ENCODE results near the gene NPAP1. TPM values are rescaled to one million over a fixed set of nuclear protein-coding genes. Genes with fewer than 3 reads are reported as not detected.
"Not testable (repeated sequence)": the region's sequence is repeated elsewhere in the genome, so short reads cannot be mapped to it uniquely, and the experiment has no call there.

NPAP1 gene
- total RNA-seq, 2 experiments from 2014 or later: not detected

DNA sequence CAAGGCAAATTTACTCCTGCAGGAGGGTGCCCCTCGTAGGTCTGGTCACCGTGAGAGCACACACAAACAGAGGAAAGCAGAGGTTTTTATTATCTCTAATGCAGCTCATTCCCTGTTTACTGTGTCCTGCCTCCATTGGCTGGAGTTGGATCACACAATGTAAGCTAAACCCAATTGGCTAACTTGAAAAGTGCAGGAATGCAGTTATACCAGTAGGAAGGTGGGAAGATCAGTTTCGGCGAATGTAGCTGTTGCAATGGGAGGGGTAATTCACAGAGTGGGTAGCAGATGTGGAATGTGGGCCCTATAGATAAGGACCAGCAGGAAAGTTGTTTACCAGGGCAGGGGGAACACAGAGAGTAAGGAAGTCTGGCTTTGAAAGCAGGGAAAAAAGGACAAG is 42.5 kb upstream of the NPAP1 start:
- POLR2A ChIA-PET: no interaction called here
- intact Hi-C loops (cut with DNase I, micrococcal nuclease): no loop called here
- DNase-seq: no peak
- CTCF ChIA-PET: no interaction called here
- H3K9me3 ChIP-seq (ENCODE audit: control insufficient read depth in 1 of 2, insufficient read depth in 1 of 2, low read length in 2 of 2): peaks cover 3 to 10% of the 10 kb centered on the region in 2 experiments
- Mint-ChIP-seq H3K9me3 (peaks cover 14% of the 10 kb centered on the region), H3K36me3 (ENCODE audit: low read depth) (no peaks in the 10 kb centered on the region), H3K4me3 (no peak overlapping the region), H3K27ac (no peak overlapping the region), H3K4me1 (ENCODE audit: low read depth) (no peaks in the 10 kb centered on the region), H3K27me3 (no peaks in the 10 kb centered on the region)
- H3K4me1 ChIP-seq (ENCODE audit: insufficient read depth, low read length): no peaks in the 10 kb centered on the region
- TF ChIP-seq, protein P1, sequence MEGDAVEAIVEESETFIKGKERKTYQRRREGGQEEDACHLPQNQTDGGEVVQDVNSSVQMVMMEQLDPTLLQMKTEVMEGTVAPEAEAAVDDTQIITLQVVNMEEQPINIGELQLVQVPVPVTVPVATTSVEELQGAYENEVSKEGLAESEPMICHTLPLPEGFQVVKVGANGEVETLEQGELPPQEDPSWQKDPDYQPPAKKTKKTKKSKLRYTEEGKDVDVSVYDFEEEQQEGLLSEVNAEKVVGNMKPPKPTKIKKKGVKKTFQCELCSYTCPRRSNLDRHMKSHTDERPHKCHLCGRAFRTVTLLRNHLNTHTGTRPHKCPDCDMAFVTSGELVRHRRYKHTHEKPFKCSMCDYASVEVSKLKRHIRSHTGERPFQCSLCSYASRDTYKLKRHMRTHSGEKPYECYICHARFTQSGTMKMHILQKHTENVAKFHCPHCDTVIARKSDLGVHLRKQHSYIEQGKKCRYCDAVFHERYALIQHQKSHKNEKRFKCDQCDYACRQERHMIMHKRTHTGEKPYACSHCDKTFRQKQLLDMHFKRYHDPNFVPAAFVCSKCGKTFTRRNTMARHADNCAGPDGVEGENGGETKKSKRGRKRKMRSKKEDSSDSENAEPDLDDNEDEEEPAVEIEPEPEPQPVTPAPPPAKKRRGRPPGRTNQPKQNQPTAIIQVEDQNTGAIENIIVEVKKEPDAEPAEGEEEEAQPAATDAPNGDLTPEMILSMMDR (IDR thresholded peaks at IDR 0.05): no peak
- ATAC-seq (ENCODE audit: poor library complexity): no peak
- H3K4me3 ChIP-seq (ENCODE audit: low read length): no peak overlapping the region
- no peaks in the 10 kb centered on the region for H3K27me3 ChIP-seq (ENCODE audit: control insufficient read depth in 1 of 2, insufficient read depth in 2 of 2, low read length in 2 of 2)
- H3K36me3 ChIP-seq (ENCODE audit: insufficient read depth, low read length): no peaks in the 10 kb centered on the region
- no peak overlapping the region for H3K27ac ChIP-seq (ENCODE audit: low read depth in 1 of 2, low read length in 2 of 2)

DNA sequence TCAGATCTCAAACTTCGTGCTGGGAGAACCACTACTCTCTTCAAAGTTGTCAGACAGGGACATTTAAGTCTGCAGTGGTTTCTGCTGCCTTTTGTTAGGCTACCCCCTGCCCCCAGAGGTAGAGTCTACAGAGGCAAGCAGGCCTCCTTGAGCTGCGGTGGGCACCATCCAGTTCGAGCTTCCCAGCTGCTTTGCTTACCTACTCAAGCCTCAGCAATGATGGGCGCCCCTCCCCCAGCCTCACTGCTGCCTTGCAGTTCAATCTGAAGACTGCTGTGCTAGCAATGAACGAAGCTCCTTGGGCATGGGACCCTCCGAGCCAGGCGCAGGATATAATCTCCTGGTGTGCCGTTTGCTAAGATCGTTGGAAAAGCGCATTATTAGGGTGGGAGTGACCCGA is 36.2 kb upstream of the NPAP1 start:
- POLR2A ChIA-PET; H3K27ac ChIP-seq (ENCODE audit: low read depth in 1 of 2, low read length in 2 of 2); H3K27ac Mint-ChIP-seq; intact Hi-C loops (cut with DNase I, micrococcal nuclease); ATAC-seq (ENCODE audit: poor library complexity); DNase-seq; H3K4me1 ChIP-seq (ENCODE audit: insufficient read depth, low read length); H3K4me1 Mint-ChIP-seq (ENCODE audit: low read depth); H3K36me3 ChIP-seq (ENCODE audit: insufficient read depth, low read length); CTCF ChIA-PET; H3K27me3 Mint-ChIP-seq; H3K4me3 ChIP-seq (ENCODE audit: low read length); H3K4me3 Mint-ChIP-seq; H3K27me3 ChIP-seq (ENCODE audit: control insufficient read depth in 1 of 2, insufficient read depth in 2 of 2, low read length in 2 of 2); H3K36me3 Mint-ChIP-seq (ENCODE audit: low read depth): not testable (repeated sequence)
- H3K9me3 Mint-ChIP-seq: peaks cover 26% of the 10 kb centered on the region
- H3K9me3 ChIP-seq (ENCODE audit: control insufficient read depth in 1 of 2, insufficient read depth in 1 of 2, low read length in 2 of 2): peaks cover 4 to 16% of the 10 kb centered on the region in 2 experiments

DNA sequence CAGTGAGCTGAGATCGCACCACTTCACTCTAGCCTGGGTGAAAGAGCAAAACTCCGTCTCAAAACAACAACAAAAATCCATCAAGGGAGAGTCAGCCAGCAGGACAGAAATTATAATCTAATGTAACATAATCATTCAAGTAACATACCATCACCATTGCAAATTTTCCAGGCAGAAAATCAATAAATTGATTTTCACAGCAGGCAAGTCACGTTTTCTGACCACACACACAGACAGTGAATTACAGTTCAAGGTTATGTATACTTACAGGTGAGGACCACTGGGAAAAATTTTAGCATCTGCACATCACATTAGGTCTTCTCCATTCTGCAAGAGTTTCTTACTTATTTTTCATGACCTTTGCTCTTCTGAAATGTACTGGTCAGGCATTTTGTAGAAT is 29.9 kb upstream of the NPAP1 start:
- no peaks in the 10 kb centered on the region for H3K36me3 ChIP-seq (ENCODE audit: insufficient read depth, low read length)

DNA sequence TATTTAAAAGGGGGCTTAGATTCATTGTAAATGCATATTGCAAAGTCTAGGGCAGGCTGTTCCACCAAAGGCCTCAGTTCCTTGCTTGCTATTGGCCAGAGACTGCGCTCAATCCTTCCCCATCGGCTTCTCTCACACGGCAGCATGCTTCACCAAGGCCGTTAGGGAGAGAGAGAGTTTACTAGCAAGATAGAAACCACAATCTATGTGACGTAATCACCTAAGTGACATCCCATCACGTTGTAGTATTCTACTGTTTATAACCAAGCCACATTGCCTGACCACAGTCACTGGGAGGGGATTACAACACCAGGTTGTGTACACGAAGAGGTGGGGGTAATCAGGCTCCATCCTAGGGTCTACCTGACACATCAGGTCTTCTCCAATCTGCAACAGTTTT is 16.0 kb upstream of the NPAP1 start:
- POLR2A ChIA-PET: no interaction called here
- no peak overlapping the region for H3K27ac ChIP-seq (ENCODE audit: low read depth in 1 of 2, low read length in 2 of 2)
- Mint-ChIP-seq H3K27ac (no peak overlapping the region), H3K36me3 (ENCODE audit: low read depth) (no peaks in the 10 kb centered on the region), H3K9me3 (peaks cover 10% of the 10 kb centered on the region), H3K4me1 (ENCODE audit: low read depth) (no peaks in the 10 kb centered on the region), H3K4me3 (no peak overlapping the region), H3K27me3 (no peaks in the 10 kb centered on the region)
- no peaks in the 10 kb centered on the region for H3K27me3 ChIP-seq (ENCODE audit: control insufficient read depth in 1 of 2, insufficient read depth in 2 of 2, low read length in 2 of 2)
- TF ChIP-seq, protein P1 (IDR thresholded peaks at IDR 0.05): no peak
- no peaks in the 10 kb centered on the region for H3K36me3 ChIP-seq (ENCODE audit: insufficient read depth, low read length)
- H3K4me3 ChIP-seq (ENCODE audit: low read length): no peak overlapping the region
- H3K9me3 ChIP-seq (ENCODE audit: control insufficient read depth in 1 of 2, insufficient read depth in 1 of 2, low read length in 2 of 2): no peaks in the 10 kb centered on the region
- no peaks in the 10 kb centered on the region for H3K4me1 ChIP-seq (ENCODE audit: insufficient read depth, low read length)
- ATAC-seq (ENCODE audit: poor library complexity) (no peak), DNase-seq (no peak)
- CTCF ChIA-PET: no interaction called here
- intact Hi-C loops (cut with DNase I, micrococcal nuclease): no loop called here

More for the DNA sequence above, 29.9 kb upstream of the NPAP1 start:
- peaks cover 4% of the 10 kb centered on the region for H3K27me3 Mint-ChIP-seq
- peaks cover 23% of the 10 kb centered on the region for H3K9me3 Mint-ChIP-seq
- H3K4me1 Mint-ChIP-seq (ENCODE audit: low read depth): no peaks in the 10 kb centered on the region
- Histone ChIP-seq H3K9me3 (ENCODE audit: control insufficient read depth in 1 of 2, insufficient read depth in 1 of 2, low read length in 2 of 2) (peaks cover 4 to 12% of the 10 kb centered on the region in 2 experiments), H3K27ac (ENCODE audit: low read depth in 1 of 2, low read length in 2 of 2) (no peak overlapping the region), H3K27me3 (ENCODE audit: control insufficient read depth in 1 of 2, insufficient read depth in 2 of 2, low read length in 2 of 2) (no peaks in the 10 kb centered on the region), H3K4me3 (ENCODE audit: low read length) (no peak overlapping the region), H3K4me1 (ENCODE audit: insufficient read depth, low read length) (no peaks in the 10 kb centered on the region)
- H3K4me3 Mint-ChIP-seq: no peak overlapping the region
- POLR2A ChIA-PET: no interaction called here
- no peak overlapping the region for H3K27ac Mint-ChIP-seq
- CTCF ChIA-PET: no interaction called here
- H3K36me3 Mint-ChIP-seq (ENCODE audit: low read depth): no peaks in the 10 kb centered on the region
- no peak for DNase-seq
- no peak for ATAC-seq (ENCODE audit: poor library complexity)
- TF ChIP-seq, protein P1 (IDR thresholded peaks at IDR 0.05): no peak
- intact Hi-C loops (cut with DNase I, micrococcal nuclease): no loop called here

All from CD4-positive, alpha-beta T cell (primary cell).